CD14-positive monocyte (primary cell): Measurements from ENCODE around the gene PHRF1. TPM values are rescaled to one million over a fixed set of nuclear protein-coding genes. Genes with fewer than 3 reads are reported as not detected.

ENCODE experiments used
- DNase-seq, 3 donors: peaks; one replicate each; pipeline ENCODE4 v3.0.0-alpha.2; 2011 to 2022
- H2AFZ ChIP-seq: 2 replicates; pipeline ENCODE4 v1.6.0; 2012; ENCODE audit warnings: mild to moderate bottlenecking, low read depth, low read length, inconsistent platforms; ENCODE audit not compliant: insufficient read depth, poor library complexity, severe bottlenecking
- H3K27ac ChIP-seq, 2 donors: 1 replicate in 1 of 2; 2 replicates in 1 of 2; pipeline ENCODE4 v1.5.1; 2012 to 2013; ENCODE audit warnings: low read length in 2 of 2, control low read depth in 1 of 2, inconsistent platforms in 1 of 2, low read depth in 1 of 2, mild to moderate bottlenecking in 1 of 2
- H3K27me3 ChIP-seq, 2 donors: one replicate each; pipeline versions ENCODE4 v1.6.0 to v1.6.1; 2011 to 2013; ENCODE audit warnings: low read length in 2 of 2; ENCODE audit not compliant: control insufficient read depth in 2 of 2, insufficient read depth in 2 of 2
- H3K36me3 ChIP-seq, 2 donors: replicated peaks in 1 of 2; 1 replicate in 1 of 2; 2 replicates in 1 of 2; pipeline versions ENCODE4 v1.5.1 to v1.6.1; 2012 to 2013; ENCODE audit warnings: low read length in 2 of 2, control low read depth in 1 of 2, inconsistent platforms in 1 of 2, mild to moderate bottlenecking in 1 of 2; ENCODE audit not compliant: insufficient read depth in 2 of 2, control insufficient read depth in 1 of 2
- H3K4me1 ChIP-seq, 2 donors: 1 replicate in 1 of 2; 2 replicates in 1 of 2; pipeline versions ENCODE4 v1.5.1 to v1.6.1; 2012 to 2013; ENCODE audit warnings: low read length in 2 of 2, control low read depth in 1 of 2, inconsistent platforms in 1 of 2, mild to moderate bottlenecking in 1 of 2, moderate library complexity in 1 of 2; ENCODE audit not compliant: insufficient read depth in 2 of 2, control insufficient read depth in 1 of 2
- H3K4me2 ChIP-seq: replicated peaks from 2 replicates; pipeline ENCODE3; 2012; ENCODE audit warnings: low read length, moderate library complexity, mild to moderate bottlenecking; ENCODE audit not compliant: poor library complexity, severe bottlenecking; ENCODE audit errors: extremely low read depth
- H3K4me3 ChIP-seq, 3 experiments: fragments of 200-600 bp in 1 of 3; sonication (generic) in 1 of 3; replicated peaks in 1 of 3; 1 replicate in 2 of 3; 2 replicates in 1 of 3; pipeline ENCODE4 v1.5.1; 2011 to 2013; ENCODE audit warnings: low read length in 3 of 3, mild to moderate bottlenecking in 3 of 3, control low read depth in 2 of 3, low read depth in 2 of 3, inconsistent platforms in 1 of 3, moderate library complexity in 1 of 3
- H3K79me2 ChIP-seq: 2 replicates; pipeline ENCODE4 v1.6.0; 2012; ENCODE audit warnings: mild to moderate bottlenecking, control low read depth, inconsistent platforms, low read length, moderate library complexity; ENCODE audit not compliant: insufficient read depth
- H3K9ac ChIP-seq: 2 replicates; pipeline ENCODE4 v1.6.0; 2017; ENCODE audit warnings: low read length, mild to moderate bottlenecking; ENCODE audit not compliant: insufficient read depth, poor library complexity, severe bottlenecking
- H3K9me3 ChIP-seq, 2 donors: replicated peaks in 1 of 2; 1 replicate in 1 of 2; 2 replicates in 1 of 2; pipeline versions ENCODE4 v1.5.1 to v1.6.1; 2012 to 2013; ENCODE audit warnings: low read length in 2 of 2, control low read depth in 1 of 2; ENCODE audit not compliant: control insufficient read depth in 1 of 2, insufficient read depth in 1 of 2
- H4K20me1 ChIP-seq: 2 replicates; pipeline ENCODE4 v1.6.0; 2012; ENCODE audit warnings: mild to moderate bottlenecking, low read length, control low read depth, moderate library complexity; ENCODE audit not compliant: insufficient read depth
- H3K27ac Mint-ChIP-seq, 7 donors: one replicate each; pipeline ENCODE4 v1.8.0; 2020; ENCODE audit warnings: mild to moderate bottlenecking in 7 of 7, mixed read lengths in 7 of 7, moderate library complexity in 6 of 7, inconsistent platforms in 2 of 7
- H3K27me3 Mint-ChIP-seq, 3 donors: one replicate each; pipeline ENCODE4 v1.8.0; 2021 to 2022; ENCODE audit warnings: low read depth in 3 of 3, mild to moderate bottlenecking in 3 of 3, mixed read lengths in 3 of 3, moderate library complexity in 3 of 3, inconsistent platforms in 1 of 3
- H3K36me3 Mint-ChIP-seq, 2 donors: one replicate each; pipeline ENCODE4 v1.8.0; 2020; ENCODE audit warnings: mixed read lengths in 2 of 2, inconsistent platforms in 1 of 2, mild to moderate bottlenecking in 1 of 2
- H3K4me1 Mint-ChIP-seq: one replicate; pipeline ENCODE4 v1.8.0; 2020; ENCODE audit warnings: mild to moderate bottlenecking, mixed read lengths
- H3K4me3 Mint-ChIP-seq, 2 donors: one replicate each; pipeline ENCODE4 v1.8.0; 2020; ENCODE audit warnings: mild to moderate bottlenecking in 2 of 2, mixed read lengths in 2 of 2, moderate library complexity in 1 of 2
- H3K9me3 Mint-ChIP-seq, 7 donors: one replicate each; pipeline ENCODE4 v1.8.0; 2020 to 2022; ENCODE audit warnings: mixed read lengths in 7 of 7, mild to moderate bottlenecking in 6 of 7, moderate library complexity in 6 of 7, inconsistent platforms in 2 of 7
- CTCF ChIP-seq: fragments of 200-600 bp; IDR thresholded peaks from one replicate; pipeline ENCODE4 v1.8.0; 2022; ENCODE audit warnings: antibody characterized with exemption, mild to moderate bottlenecking
- WGBS: methylation state at CpG from one replicate; pipeline ENCODE4 v1.1.5; 2013; ENCODE audit warnings: missing lambda C conversion rate; ENCODE audit not compliant: insufficient coverage; 5-methylcytosine and 5-hydroxymethylcytosine counted together
- intact Hi-C, 2 donors: fragments of 100-400 bp; cut with micrococcal nuclease; formaldehyde crosslinking; loops; one replicate each; pipeline versions ENCODE4 v1.15.0 to v1.15.1; 2023
- polyA plus RNA-seq, 3 donors: library from polyadenylated mRNA; depleted of rRNA in 1 of 3; unstranded in 2 of 3; stranded (reverse) in 1 of 3; fragments of 300-500 nt in 2 of 3; fragments of >200 nt in 1 of 3; fragmentation: Illumina TruSeq in 2 of 3; gene quantifications; 1 replicate in 2 of 3; 2 replicates in 1 of 3; pipeline ENCODE4 v1.2.3, GENCODE V29; 2012 to 2021
- small RNA-seq: library from RNA; depleted of rRNA; stranded (forward); fragments of <200 nt; gene quantifications from one replicate; pipeline ENCODE3, GENCODE V24; 2012; ENCODE audit warnings: low read depth; ENCODE audit not compliant: insufficient read length

PHRF1 gene
- polyA plus RNA-seq, 3 donors, result 1.3 to 11.1 (median 3.3) TPM

DNA sequence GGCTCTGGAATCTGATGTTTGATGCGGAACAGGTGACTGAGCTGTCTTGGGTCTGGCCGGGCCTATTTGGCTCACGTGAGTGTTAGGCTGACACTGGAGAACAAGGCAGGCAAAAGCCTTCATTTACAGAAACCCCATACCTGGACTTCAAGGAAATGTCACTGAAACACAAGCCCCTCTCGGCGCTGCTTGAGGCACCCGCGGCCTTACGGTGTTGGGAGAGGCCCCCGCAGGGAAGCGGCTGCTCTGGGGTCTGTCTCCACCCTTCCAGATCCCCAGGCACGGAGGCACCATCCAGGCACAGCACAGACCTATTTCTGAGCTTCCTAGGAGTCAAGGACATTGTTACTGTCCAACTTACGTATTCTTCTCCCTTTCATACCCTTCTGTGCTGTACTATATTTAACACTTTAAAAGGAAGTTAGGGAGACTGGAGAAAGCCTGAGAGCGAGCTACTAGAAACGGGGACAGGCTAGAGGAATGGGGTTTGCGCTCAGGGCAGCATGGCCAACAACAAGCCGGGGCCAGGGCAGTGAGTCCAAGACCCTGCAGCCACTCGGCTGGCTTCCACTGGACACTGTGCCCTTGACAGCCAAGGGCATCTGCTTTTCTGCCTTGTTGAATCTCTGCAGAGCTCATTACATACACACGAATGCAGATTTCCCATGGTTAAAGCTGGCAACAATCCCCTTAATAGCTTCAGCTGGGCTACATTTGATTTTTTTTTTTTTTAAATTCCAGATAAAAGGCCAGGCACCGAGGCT, 84.6 kb downstream of the PHRF1 start:
- Histone ChIP-seq H3K9ac (no peak overlapping the region), H3K4me3 (no peak overlapping the region), H3K27me3 (no peaks in the 10 kb centered on the region), H4K20me1 (peaks cover 16% of the 10 kb centered on the region), H2AFZ (no peak overlapping the region), H3K9me3 (no peaks in the 10 kb centered on the region), H3K79me2 (peaks cover 5% of the 10 kb centered on the region), H3K27ac (no peak overlapping the region), H3K4me2 (no peak overlapping the region), H3K4me1 (no peaks in the 10 kb centered on the region), H3K36me3 (peaks cover 58 to 76% of the 10 kb centered on the region in 2 donors)
- intact Hi-C loops, result loop anchor here in 1 of 2 donors (5.0 kb wide), 1 partner anchor 61 kb away; no protein-coding TSS in a partner anchor
- Mint-ChIP-seq H3K9me3 (peaks cover 0 to 2% (median 0%) of the 10 kb centered on the region in 7 donors), H3K27ac (no peak overlapping the region), H3K36me3 (peaks cover 44 to 86% of the 10 kb centered on the region in 2 donors), H3K4me3 (no peak overlapping the region), H3K27me3 (peaks cover 2 to 5% (median 3%) of the 10 kb centered on the region in 3 donors), H3K4me1 (peaks cover 3% of the 10 kb centered on the region)
- TF ChIP-seq CTCF, result no peak
- no peak for DNase-seq
- 97% methylated on average over 17 of the region's 19 CpGs for WGBS

Small RNA genes lying within 50 kb of the gene (small RNA-seq; reads per million reads assigned to genes)
- gene MIR210, result 2.6 reads per million, percentile 13 among the genes with 10 or more reads in this experiment

Other genes with a start within 250 kb of the PHRF1 start
- gene B4GALNT4, start 207.0 kb upstream of the PHRF1 start, polyA plus RNA-seq, result not detected
- not detected for gene PKP3, start 182.3 kb upstream of the PHRF1 start, polyA plus RNA-seq
- 100 to 1,000 TPM in 1 of 3 donors, 10 to 100 TPM in 2; 62.8 to 125 (median 75.4) TPM for gene SIGIRR, start 161.5 kb upstream of the PHRF1 start, polyA plus RNA-seq
- gene ANO9, start 134.5 kb upstream of the PHRF1 start, polyA plus RNA-seq, result under 1 TPM in 2 of 3 donors, not detected in 1; 0.18 to 0.24 TPM
- gene PTDSS2, start 126.2 kb upstream of the PHRF1 start, polyA plus RNA-seq, result 10 to 100 TPM in 2 of 3 donors, 1 to 10 TPM in 1; 9.3 to 18.3 (median 12.4) TPM
- 100 to 1,000 TPM; 381 to 445 (median 443) TPM for gene RNH1, start 69.2 kb upstream of the PHRF1 start, polyA plus RNA-seq
- gene HRAS, start 40.9 kb upstream of the PHRF1 start, polyA plus RNA-seq, result 10 to 100 TPM; 10.1 to 32.9 (median 10.3) TPM
- under 1 TPM in 2 of 3 donors, not detected in 1; 0.09 to 0.68 TPM for gene LRRC56, start 38.9 kb upstream of the PHRF1 start, polyA plus RNA-seq
- gene LMNTD2, start 15.7 kb upstream of the PHRF1 start, polyA plus RNA-seq, result 10 to 100 TPM in 1 of 3 donors, 1 to 10 TPM in 1, under 1 TPM in 1; 0.67 to 10.6 (median 1.2) TPM
- gene RASSF7, start 15.5 kb upstream of the PHRF1 start, polyA plus RNA-seq, result 10 to 100 TPM in 2 of 3 donors, 1 to 10 TPM in 1; 10.0 to 26.5 (median 12.4) TPM
- 100 to 1,000 TPM in 1 of 3 donors, 10 to 100 TPM in 2; 38.6 to 125 (median 42.9) TPM for gene IRF7, start 39.5 kb downstream of the PHRF1 start, polyA plus RNA-seq
- under 1 TPM; 0.18 to 0.43 (median 0.18) TPM for gene CDHR5, start 48.5 kb downstream of the PHRF1 start, polyA plus RNA-seq
- gene SCT, start 50.7 kb downstream of the PHRF1 start, polyA plus RNA-seq, result not detected
- under 1 TPM in 1 of 3 donors, not detected in 2; 0.13 TPM for gene DRD4, start 60.8 kb downstream of the PHRF1 start, polyA plus RNA-seq
- 10 to 100 TPM; 18.0 to 22.3 (median 22.2) TPM for gene DEAF1, start 118.8 kb downstream of the PHRF1 start, polyA plus RNA-seq
- gene TMEM80, start 119.3 kb downstream of the PHRF1 start, polyA plus RNA-seq, result 10 to 100 TPM; 31.6 to 69.4 (median 37.3) TPM
- under 1 TPM in 1 of 3 donors, not detected in 2; 0.55 TPM for gene EPS8L2, start 129.8 kb downstream of the PHRF1 start, polyA plus RNA-seq
- gene TALDO1, start 171.0 kb downstream of the PHRF1 start, polyA plus RNA-seq, result 1,000 to 10,000 TPM in 2 of 3 donors, 100 to 1,000 TPM in 1; 502 to 1,249 (median 1,224) TPM
- gene GATD1, start 201.0 kb downstream of the PHRF1 start, polyA plus RNA-seq, result 10 to 100 TPM in 1 of 3 donors, 1 to 10 TPM in 2; 4.5 to 45.6 (median 4.6) TPM
- gene CEND1, start 213.6 kb downstream of the PHRF1 start, polyA plus RNA-seq, result not detected
- 10 to 100 TPM in 1 of 3 donors, 1 to 10 TPM in 2; 4.4 to 20.9 (median 5.6) TPM for gene SLC25A22, start 221.8 kb downstream of the PHRF1 start, polyA plus RNA-seq
- 10 to 100 TPM in 1 of 3 donors, 1 to 10 TPM in 2; 1.6 to 25.2 (median 2.6) TPM for gene PIDD1, start 228.8 kb downstream of the PHRF1 start, polyA plus RNA-seq
- gene RPLP2, start 233.5 kb downstream of the PHRF1 start, polyA plus RNA-seq, result 1,000 to 10,000 TPM in 1 of 3 donors, 100 to 1,000 TPM in 2; 879 to 1,191 (median 990) TPM
- gene PNPLA2, start 242.4 kb downstream of the PHRF1 start, polyA plus RNA-seq, result 100 to 1,000 TPM in 1 of 3 donors, 10 to 100 TPM in 2; 26.8 to 321 (median 35.0) TPM